Activated naive CD4-positive, alpha-beta T cell treated with anti-CD3 and anti-CD28 coated beads, Interleukin-2, amount 50 U/mL, for 72 hours (primary cell): Measurements from ENCODE around the gene RHOB. TPM values are rescaled to one million over a fixed set of nuclear protein-coding genes. Genes with fewer than 3 reads are reported as not detected.
A peak's percentile ranks its signal among the peaks of the same experiment; 100 is the strongest.

Experiments used
- ATAC-seq, 2 donors: fragments of 150-1000 bp; cut with Tn5 transposase; 2 replicates each; pipeline ENCODE4 v1.10.0; 2021; ENCODE audit warnings: mild to moderate bottlenecking in 2 of 2, moderate library complexity in 2 of 2
- DNase-seq, 2 donors: peaks; one replicate each; pipeline ENCODE4 v3.0.0; 2021 to 2022; ENCODE audit warnings: low spot score in 2 of 2
- H3K27ac Mint-ChIP-seq, 2 donors: one replicate each; pipeline ENCODE4 v1.8.0; 2022; ENCODE audit warnings: mild to moderate bottlenecking in 2 of 2, mixed read lengths in 2 of 2
- H3K36me3 Mint-ChIP-seq, 2 donors: one replicate each; pipeline ENCODE4 v1.8.0; 2022; ENCODE audit warnings: mixed read lengths in 2 of 2
- H3K9me3 Mint-ChIP-seq, 2 donors: one replicate each; pipeline ENCODE4 v1.8.0; 2022; ENCODE audit warnings: mixed read lengths in 2 of 2
- total RNA-seq, 2 donors: library from RNA; stranded (reverse); gene quantifications; one replicate each; pipeline ENCODE4 v1.2.3, GENCODE V29; 2022

RHOB gene
- total RNA-seq, 2 donors from 2014 or later, result 5.9 to 7.1 TPM

DNA sequence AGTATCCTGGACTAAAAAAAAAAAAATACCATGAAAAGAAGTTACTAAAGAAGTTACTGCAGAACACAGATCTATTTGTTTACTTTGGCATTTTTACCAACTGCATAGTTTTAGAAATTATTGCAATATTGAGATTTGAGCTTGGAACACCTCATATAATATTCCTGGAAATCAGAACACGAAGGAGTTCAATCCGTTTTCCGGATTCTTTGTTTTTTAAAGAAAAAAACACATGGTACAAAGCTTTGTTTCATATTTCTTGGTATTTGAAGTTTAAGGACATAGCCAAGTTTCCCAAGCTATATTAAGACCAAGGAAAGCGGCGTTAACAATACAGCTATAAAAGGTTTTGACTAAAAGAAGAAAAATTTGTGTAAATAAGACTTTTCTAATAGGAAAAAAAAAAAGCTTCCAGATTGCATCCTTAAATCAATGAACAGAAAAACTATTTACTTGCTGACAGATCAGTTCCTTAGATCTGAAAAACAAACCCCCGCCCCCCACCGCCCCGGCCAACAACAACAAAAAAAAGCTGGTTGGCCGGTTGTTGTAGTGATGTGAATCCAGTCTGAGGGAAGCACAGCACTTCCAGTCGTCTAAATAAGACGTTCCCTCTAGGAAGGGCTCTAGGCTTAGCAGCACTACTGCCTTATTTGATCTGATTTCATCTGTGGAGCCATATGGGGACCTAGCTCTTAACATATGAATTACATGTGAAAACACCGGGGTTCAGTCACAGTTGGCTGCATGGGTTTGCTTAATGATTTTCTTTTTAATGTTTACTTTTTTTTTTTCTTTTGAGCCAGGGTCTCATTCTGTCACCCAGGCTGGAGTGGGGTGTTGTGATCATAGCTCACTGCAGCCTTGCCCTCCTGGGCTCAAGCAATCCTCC lies 2.5 kb upstream of the RHOB start:
- no peaks in the 10 kb centered on the region for H3K36me3 Mint-ChIP-seq
- ATAC-seq, result no peak
- no peak overlapping the region for H3K27ac Mint-ChIP-seq

DNA sequence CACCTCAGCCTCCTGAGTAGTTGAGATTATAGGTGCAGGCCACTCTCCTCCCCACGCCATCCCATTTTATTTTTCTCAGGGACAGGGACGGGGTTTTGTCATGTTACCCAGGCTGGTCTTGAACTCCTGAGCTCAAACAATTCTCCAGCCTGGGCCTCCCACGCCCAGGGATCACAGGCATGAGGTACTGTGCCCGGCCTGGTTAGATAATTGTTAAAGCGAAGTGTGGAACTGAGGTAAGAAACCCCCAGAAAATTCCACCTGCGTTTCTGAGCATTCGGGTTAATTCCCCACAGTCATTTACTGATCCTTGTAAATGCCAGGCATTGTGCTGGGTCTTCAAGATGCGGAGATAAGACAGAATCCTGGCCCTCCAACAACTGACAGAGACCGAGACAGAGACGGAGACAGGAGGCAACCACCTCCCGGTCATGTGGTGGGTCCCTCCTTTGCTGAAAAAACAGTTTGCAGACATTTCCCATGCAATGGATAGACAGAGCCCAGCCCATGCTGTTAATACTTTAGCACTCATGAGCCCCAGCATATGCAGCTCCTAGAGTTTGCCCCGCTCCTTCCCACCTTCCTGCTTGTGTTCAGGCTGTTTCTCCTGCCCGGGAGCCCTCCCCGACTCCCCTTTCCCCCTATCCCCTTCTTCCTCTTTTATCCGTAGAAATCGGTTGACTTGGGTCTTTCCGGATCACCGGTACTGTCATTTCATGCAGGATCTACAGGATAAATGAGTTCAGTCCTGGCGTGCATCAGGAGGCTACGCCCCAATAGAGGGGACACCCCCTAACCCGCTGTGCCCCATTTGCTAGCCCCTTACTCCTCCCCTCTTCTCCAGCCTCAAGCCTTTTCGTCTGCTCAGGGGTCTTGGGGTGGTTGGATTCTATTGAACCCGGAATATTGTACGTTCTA lies 1.6 kb upstream of the RHOB start:
- Mint-ChIP-seq H3K36me3 (no peaks in the 10 kb centered on the region), H3K27ac (no peak overlapping the region), H3K9me3 (no peaks in the 10 kb centered on the region)
- DNase-seq (no peak), ATAC-seq (no peak)

More for the DNA sequence above, 2.5 kb upstream of the RHOB start:
- no peaks in the 10 kb centered on the region for H3K9me3 Mint-ChIP-seq
- DNase-seq, result no peak

DNA sequence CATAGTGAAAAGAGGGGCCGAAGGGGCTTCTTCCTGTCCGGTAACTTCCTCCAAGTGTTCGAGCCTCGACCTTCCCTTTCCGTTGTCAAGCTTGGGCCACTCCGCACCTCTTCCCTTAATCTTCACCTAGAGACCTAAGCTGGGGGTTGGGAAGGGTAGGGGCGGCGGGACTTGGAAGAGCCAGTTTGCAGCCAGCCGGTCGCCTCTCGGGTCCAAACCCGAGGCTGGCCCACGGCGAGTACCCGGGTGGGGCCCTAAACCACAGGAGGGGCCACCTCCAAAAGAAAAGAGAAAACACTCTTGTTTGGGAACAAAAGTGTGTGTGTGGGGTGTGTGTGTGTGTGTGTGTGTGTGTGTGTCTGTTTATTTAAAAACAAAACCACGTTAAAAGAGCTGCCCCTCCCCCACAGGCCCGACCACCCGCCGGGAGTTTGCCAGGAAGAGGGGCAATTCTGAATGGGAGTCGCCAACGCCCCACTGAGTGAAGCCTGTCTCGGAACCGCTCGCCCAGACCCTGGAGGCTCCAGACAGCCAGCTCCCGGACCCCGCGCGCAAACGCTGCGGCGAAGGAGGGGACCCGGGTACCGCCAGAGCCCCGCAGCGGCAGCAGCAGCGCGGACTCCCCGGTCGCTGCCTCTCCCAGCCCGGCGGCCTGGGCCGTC lies 488 bp upstream of the RHOB start:
- Mint-ChIP-seq H3K9me3 (no peaks in the 10 kb centered on the region), H3K27ac (no peak overlapping the region), H3K36me3 (no peaks in the 10 kb centered on the region)
- no peak for DNase-seq
- ATAC-seq, result no peak

GRCh38 chr2:20447437-20448245 lies 767 bp downstream of the RHOB start:
- ATAC-seq, result peak; percentile 8 to 10
- H3K36me3 Mint-ChIP-seq, result no peaks in the 10 kb centered on the region
- peak; percentile 27 to 61 for DNase-seq
- no peaks in the 10 kb centered on the region for H3K9me3 Mint-ChIP-seq
- peak overlapping the region in 1 of 2 donors; percentile 36 for H3K27ac Mint-ChIP-seq

- DNase-seq (no peak), ATAC-seq (no peak)
- Mint-ChIP-seq H3K9me3 (no peaks in the 10 kb centered on the region), H3K36me3 (no peaks in the 10 kb centered on the region), H3K27ac (no peak overlapping the region)
These were observed 1.5 kb downstream of the RHOB start for GRCh38 chr2:20448246-20448976.

DNA sequence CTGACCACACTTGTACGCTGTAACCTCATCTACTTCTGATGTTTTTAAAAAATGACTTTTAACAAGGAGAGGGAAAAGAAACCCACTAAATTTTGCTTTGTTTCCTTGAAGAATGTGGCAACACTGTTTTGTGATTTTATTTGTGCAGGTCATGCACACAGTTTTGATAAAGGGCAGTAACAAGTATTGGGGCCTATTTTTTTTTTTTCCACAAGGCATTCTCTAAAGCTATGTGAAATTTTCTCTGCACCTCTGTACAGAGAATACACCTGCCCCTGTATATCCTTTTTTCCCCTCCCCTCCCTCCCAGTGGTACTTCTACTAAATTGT lies 2.1 kb downstream of the RHOB start:
- ATAC-seq (no peak), DNase-seq (no peak)
- Mint-ChIP-seq H3K9me3 (no peaks in the 10 kb centered on the region), H3K36me3 (no peaks in the 10 kb centered on the region), H3K27ac (no peak overlapping the region)

DNA sequence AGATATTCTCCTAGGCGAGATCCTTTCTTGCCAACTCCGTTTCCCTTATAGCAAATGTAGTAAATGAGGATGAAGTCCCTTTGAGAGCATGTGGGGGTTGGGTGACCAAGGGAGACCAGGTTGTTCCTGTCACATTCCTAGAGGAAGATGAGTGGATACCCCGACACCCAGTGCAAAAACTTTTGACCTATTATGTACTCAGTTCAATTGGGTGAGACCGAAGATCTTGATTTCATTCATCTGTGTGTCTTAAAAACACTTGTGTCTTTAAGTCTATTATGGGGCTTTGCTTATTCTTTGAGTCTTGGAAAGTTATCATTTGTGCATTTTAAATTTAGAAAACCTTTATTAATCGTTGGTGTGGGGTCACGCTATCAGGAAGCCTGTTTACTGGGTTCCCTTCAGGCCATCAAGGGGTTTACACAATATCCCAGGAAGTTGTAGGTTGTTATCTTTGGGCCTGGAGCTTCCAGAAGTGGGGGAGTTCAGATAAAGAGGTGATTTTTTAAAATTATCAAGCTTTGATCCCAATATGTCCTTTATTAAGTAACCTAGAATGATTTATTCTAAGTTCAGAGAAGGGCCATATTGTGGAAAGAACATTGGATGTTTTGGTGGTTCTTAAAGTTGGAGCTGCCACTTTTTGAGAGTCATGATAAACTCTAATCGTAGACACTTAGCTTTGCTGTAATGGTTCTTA lies 2.8 kb downstream of the RHOB start:
- Mint-ChIP-seq H3K27ac (no peak overlapping the region), H3K36me3 (no peaks in the 10 kb centered on the region), H3K9me3 (no peaks in the 10 kb centered on the region)
- DNase-seq (no peak), ATAC-seq (no peak)

- DNase-seq, result no peak
- H3K9me3 Mint-ChIP-seq, result no peaks in the 10 kb centered on the region
- H3K36me3 Mint-ChIP-seq, result no peaks in the 10 kb centered on the region
- H3K27ac Mint-ChIP-seq, result peak overlapping the region in 1 of 2 donors; percentile 2
- ATAC-seq, result no peak
These were observed 3.5 kb downstream of the RHOB start for GRCh38 chr2:20450201-20450999.

GRCh38 chr2:20451000-20451290 lies 4.1 kb downstream of the RHOB start:
- DNase-seq, result no peak
- no peak for ATAC-seq
- H3K27ac Mint-ChIP-seq, result peak overlapping the region in 1 of 2 donors; percentile 2

GRCh38 chr2:20451341-20451740 lies 4.5 kb downstream of the RHOB start:
- no peaks in the 10 kb centered on the region for H3K9me3 Mint-ChIP-seq
- no peaks in the 10 kb centered on the region for H3K36me3 Mint-ChIP-seq
- DNase-seq, result no peak
- H3K27ac Mint-ChIP-seq, result no peak overlapping the region
- ATAC-seq, result no peak

More at GRCh38 chr2:20451000-20451290, 4.1 kb downstream of the RHOB start:
- Mint-ChIP-seq H3K9me3 (no peaks in the 10 kb centered on the region), H3K36me3 (no peaks in the 10 kb centered on the region)

DNA sequence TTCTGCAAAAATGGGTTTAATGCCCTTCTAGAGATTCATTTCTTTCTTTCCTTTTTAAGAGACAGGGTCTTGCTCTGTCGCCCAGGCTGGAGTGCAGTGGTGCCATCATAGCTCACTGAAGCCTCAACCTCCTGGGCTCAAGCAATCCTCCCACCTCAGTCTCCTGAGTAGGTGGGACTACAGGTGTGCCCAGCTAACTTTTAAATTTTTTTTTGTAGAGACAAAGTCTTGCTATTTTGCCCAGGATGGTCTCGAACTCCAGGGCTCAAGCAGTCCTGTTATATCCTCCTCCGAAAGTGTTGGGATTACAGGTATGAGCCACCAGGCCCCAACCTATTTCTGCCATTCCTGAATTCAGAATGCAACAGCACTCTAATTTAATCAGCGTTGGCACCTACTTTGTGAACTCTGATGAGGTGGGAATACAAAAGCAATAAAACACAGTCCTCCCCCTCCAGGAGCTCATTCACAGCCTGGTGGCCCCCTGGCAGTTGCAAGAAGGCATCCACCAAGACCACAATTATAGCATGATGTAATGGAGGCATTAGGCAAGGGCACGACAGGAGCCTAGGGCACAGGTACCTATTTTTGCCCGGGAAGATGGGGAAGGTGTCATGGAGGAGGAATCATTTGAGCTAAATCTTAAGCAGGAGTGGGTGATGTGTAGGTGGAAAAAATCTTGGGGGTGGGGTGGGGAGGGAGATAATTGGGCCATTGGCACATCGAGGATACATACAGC lies 5.1 kb downstream of the RHOB start:
- Mint-ChIP-seq H3K27ac (no peak overlapping the region), H3K9me3 (no peaks in the 10 kb centered on the region), H3K36me3 (no peaks in the 10 kb centered on the region)
- no peak for ATAC-seq
- no peak for DNase-seq

DNA sequence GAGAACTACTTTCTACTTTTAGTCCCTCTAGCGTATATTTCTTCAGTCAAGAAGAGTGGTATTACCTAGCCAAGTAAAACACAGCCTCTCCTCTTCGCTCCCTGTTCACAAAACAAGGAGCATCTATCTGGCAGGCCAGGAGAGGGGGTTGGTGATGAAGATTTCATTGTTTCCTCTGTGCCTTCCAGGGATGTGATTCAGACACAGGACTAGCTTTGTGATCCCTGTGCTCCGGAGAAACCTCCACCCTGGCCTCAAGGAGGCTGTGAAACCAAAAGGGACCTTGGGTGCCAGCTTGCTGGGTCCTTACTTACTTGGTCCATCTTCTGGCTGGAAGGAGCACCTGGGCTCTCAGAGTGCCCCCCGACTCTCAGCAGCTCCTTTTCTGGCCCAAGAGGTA lies 5.7 kb downstream of the RHOB start:
- no peak overlapping the region for H3K27ac Mint-ChIP-seq
- DNase-seq (no peak), ATAC-seq (no peak)
- no peaks in the 10 kb centered on the region for H3K9me3 Mint-ChIP-seq
- no peaks in the 10 kb centered on the region for H3K36me3 Mint-ChIP-seq

DNA sequence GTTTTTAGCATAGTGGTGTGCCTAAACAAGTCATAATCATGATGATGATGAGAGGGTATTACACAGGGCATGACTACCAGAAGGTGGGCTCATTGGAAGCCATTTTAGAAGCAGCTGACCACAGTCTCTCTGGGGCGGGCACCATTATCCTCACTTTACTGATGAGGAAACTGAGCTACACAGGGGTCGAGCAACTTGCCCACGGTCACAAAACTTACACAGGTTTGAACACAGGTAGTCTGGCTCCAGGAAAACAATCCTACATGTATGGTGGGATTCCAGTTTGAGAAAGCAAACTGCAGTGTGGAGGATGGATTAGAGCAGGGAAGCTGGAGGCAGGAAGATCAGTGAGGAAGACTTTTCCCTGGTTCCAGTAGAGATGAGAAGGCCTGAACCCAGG lies 6.2 kb downstream of the RHOB start:
- ATAC-seq (no peak), DNase-seq (no peak)
- Mint-ChIP-seq H3K27ac (no peak overlapping the region), H3K9me3 (no peaks in the 10 kb centered on the region), H3K36me3 (no peaks in the 10 kb centered on the region)
